SK-N-SH (cell line): ENCODE data around the gene MYEOV. TPM values are rescaled to one million over a fixed set of nuclear protein-coding genes. Genes with fewer than 3 reads are reported as not detected.

ENCODE experiments used
- CTCF ChIA-PET: fragments of 300-600, 350-600 bp; formaldehyde crosslinking; extraction: SDS; loops from one replicate; lab custom pipeline; 2021; lab: Yijun Ruan, JAX
- POLR2A ChIA-PET: fragments of 350-600 bp; sonication (Branson Sonifier 250); formaldehyde crosslinking; extraction: SDS; loops from one replicate; lab custom pipeline; 2020; ENCODE audit warnings: antibody characterized with exemption, inconsistent platforms; lab: Yijun Ruan, JAX
- DNase-seq: peaks from one replicate; pipeline ENCODE4 v3.0.0; 2012
- H2AFZ ChIP-seq: fragments of 200-600 bp; sonication (generic); 2 replicates; pipeline ENCODE4 v1.8.1; 2016; ENCODE audit warnings: antibody characterized with exemption, mild to moderate bottlenecking, low read depth
- H3F3A ChIP-seq: fragments of 200-600 bp; sonication (generic); replicated peaks from 2 replicates; pipeline ENCODE3; 2016; ENCODE audit warnings: antibody characterized with exemption, mild to moderate bottlenecking; ENCODE audit not compliant: insufficient read depth
- H3K27ac ChIP-seq, 2 experiments: fragments of 200-500 bp in 1 of 2; fragments of 200-600 bp in 1 of 2; sonication (Bioruptor generic) in 1 of 2; sonication (generic), shearing (Covaris generic) in 1 of 2; 2 replicates each; pipeline versions ENCODE4 v1.5.1 to v1.6.1; 2014 to 2016; ENCODE audit warnings: low read depth in 2 of 2, inconsistent platforms in 1 of 2, low read length in 1 of 2, mild to moderate bottlenecking in 1 of 2, mixed read lengths in 1 of 2
- H3K27me3 ChIP-seq: fragments of 200-600 bp; sonication (generic), shearing (Covaris generic); 2 replicates; pipeline ENCODE4 v1.6.1; 2016; ENCODE audit warnings: mixed run types; ENCODE audit not compliant: insufficient read depth
- H3K36me3 ChIP-seq, 2 experiments: fragments of 200-500 bp in 1 of 2; fragments of 200-600 bp in 1 of 2; sonication (Bioruptor generic) in 1 of 2; sonication (generic) in 1 of 2; replicated peaks in 1 of 2; 2 replicates each; pipeline versions ENCODE3 to v1.5.1; 2014 to 2016; ENCODE audit warnings: low read length in 1 of 2, mild to moderate bottlenecking in 1 of 2; ENCODE audit not compliant: insufficient read depth in 2 of 2, control insufficient read depth in 1 of 2
- H3K4me1 ChIP-seq, 2 experiments: fragments of 200-500 bp in 1 of 2; fragments of 200-600 bp in 1 of 2; sonication (Bioruptor generic) in 1 of 2; sonication (generic), shearing (Covaris generic) in 1 of 2; 2 replicates each; pipeline versions ENCODE4 v1.5.1 to v1.6.1; 2014 to 2016; ENCODE audit warnings: low read depth in 1 of 2, low read length in 1 of 2, mixed run types in 1 of 2; ENCODE audit not compliant: insufficient read depth in 2 of 2, control insufficient read depth in 1 of 2
- H3K4me2 ChIP-seq: fragments of 200-600 bp; sonication (generic), shearing (Covaris generic); 2 replicates; pipeline ENCODE4 v1.6.1; 2017; ENCODE audit warnings: mixed run types
- H3K4me3 ChIP-seq, 2 experiments: fragments of 200-500 bp in 1 of 2; fragments of 200-600 bp in 1 of 2; sonication (Bioruptor generic) in 1 of 2; sonication (generic), shearing (Covaris generic) in 1 of 2; 2 replicates each; pipeline versions ENCODE4 v1.5.1 to v1.8.1; 2014 to 2016; ENCODE audit warnings: low read depth in 2 of 2, inconsistent platforms in 1 of 2, low read length in 1 of 2, mild to moderate bottlenecking in 1 of 2, mixed read lengths in 1 of 2, moderate library complexity in 1 of 2
- H3K79me2 ChIP-seq: fragments of 200-600 bp; sonication (generic); 2 replicates; pipeline ENCODE4 v1.8.1; 2017; ENCODE audit warnings: mild to moderate bottlenecking; ENCODE audit not compliant: insufficient read depth
- H3K9ac ChIP-seq: fragments of 200-600 bp; sonication (generic); 2 replicates; pipeline ENCODE4 v1.6.1; 2017; ENCODE audit warnings: mixed run types
- H3K9me2 ChIP-seq: fragments of 200-600 bp; sonication (generic); 2 replicates; pipeline ENCODE4 v1.6.1; 2017; ENCODE audit warnings: mixed run types
- H3K9me3 ChIP-seq: fragments of 200-600 bp; sonication (generic); 2 replicates; pipeline ENCODE4 v1.6.1; 2017; ENCODE audit warnings: mixed run types, mild to moderate bottlenecking, moderate library complexity
- H4K20me1 ChIP-seq: fragments of 200-600 bp; sonication (generic); 2 replicates; pipeline ENCODE4 v1.6.1; 2017; ENCODE audit warnings: mild to moderate bottlenecking, mixed run types; ENCODE audit not compliant: insufficient read depth
- CHD2 ChIP-seq: fragments of 150-350 bp; IDR thresholded peaks from 2 replicates; pipeline ENCODE4 v1.6.1; 2018; ENCODE audit warnings: low read length; ENCODE audit not compliant: partially characterized antibody
- ELF1 ChIP-seq: IDR thresholded peaks from 2 replicates; pipeline ENCODE4 v1.4.0; 2012
- EP300 ChIP-seq, 2 experiments: IDR thresholded peaks; 2 replicates each; pipeline versions ENCODE4 v1.4.0 to v1.6.1; 2012; ENCODE audit warnings: borderline replicate concordance in 1 of 2, low read depth in 1 of 2, low read length in 1 of 2
- EZH2phosphoT487 ChIP-seq: fragments of 200-600 bp; sonication (generic); IDR thresholded peaks from 2 replicates; pipeline ENCODE4 v1.6.1; 2017; ENCODE audit warnings: low read depth, mixed run types, mild to moderate bottlenecking, antibody characterized with exemption, moderate library complexity, borderline replicate concordance
- FOXJ3 ChIP-seq: sonication (generic); formaldehyde crosslinking; IDR thresholded peaks from 2 replicates; pipeline ENCODE4 v1.5.1; 2020; ENCODE audit warnings: mild to moderate bottlenecking, missing genetic modification reagents
- GABPA ChIP-seq: IDR thresholded peaks from 2 replicates; pipeline ENCODE4 v1.4.0; 2012; ENCODE audit warnings: low read depth, mild to moderate bottlenecking
- GATA2 ChIP-seq: sonication (generic); formaldehyde crosslinking; IDR thresholded peaks from 2 replicates; pipeline ENCODE4 v1.5.0; 2020; ENCODE audit warnings: mild to moderate bottlenecking, missing genetic modification reagents
- MXI1 ChIP-seq: IDR thresholded peaks from 2 replicates; pipeline ENCODE4 v1.6.1; 2012; ENCODE audit warnings: mild to moderate bottlenecking, low read depth, low read length, improper control_type of control experiment
- NRF1 ChIP-seq: IDR thresholded peaks from 2 replicates; pipeline ENCODE4 v1.6.1; 2012; ENCODE audit warnings: low read depth, mild to moderate bottlenecking, low read length
- RCOR1 ChIP-seq: fragments of 150-350 bp; IDR thresholded peaks from 2 replicates; pipeline ENCODE4 v1.6.1; 2017; ENCODE audit warnings: antibody characterized with exemption, low read length
- SIN3A ChIP-seq: IDR thresholded peaks from 2 replicates; pipeline ENCODE4 v1.6.1; 2012; ENCODE audit warnings: low read depth, mild to moderate bottlenecking, low read length, moderate library complexity, borderline replicate concordance
- TAF1 ChIP-seq: IDR thresholded peaks from 2 replicates; pipeline ENCODE4 v1.6.1; 2012; ENCODE audit warnings: low read depth, mild to moderate bottlenecking, low read length, moderate library complexity, borderline replicate concordance
- TCF12 ChIP-seq: IDR thresholded peaks from 2 replicates; pipeline ENCODE4 v1.4.0; 2012
- YY1 ChIP-seq: IDR thresholded peaks from 2 replicates; pipeline ENCODE4 v1.4.0; 2012; ENCODE audit warnings: low read depth, mild to moderate bottlenecking
- WGBS: methylation state at CpG from one replicate; pipeline ENCODE4 v1.1.6; 2017; ENCODE audit warnings: low lambda C conversion rate; 5-methylcytosine and 5-hydroxymethylcytosine counted together
- polyA plus RNA-seq, 3 experiments: library from polyadenylated mRNA; depleted of rRNA; stranded (reverse); fragments of >200 nt; gene quantifications; 2 replicates each; pipeline ENCODE4 v1.2.3, GENCODE V29; 2012
- TF ChIP-seq, protein P1 (sequence below): IDR thresholded peaks from 2 replicates; pipeline ENCODE4 v1.4.0; 2012; ENCODE audit warnings: low read depth, borderline replicate concordance
- TF ChIP-seq, protein P2 (sequence below): IDR thresholded peaks from 2 replicates; pipeline ENCODE4 v1.4.0; 2012; ENCODE audit warnings: low read depth, borderline replicate concordance
- TF ChIP-seq, protein P3 (sequence below): IDR thresholded peaks from 2 replicates; pipeline ENCODE4 v1.4.0; 2012; ENCODE audit warnings: low read depth
- TF ChIP-seq, protein P4 (sequence below): fragments of 200-600 bp; sonication (generic); IDR thresholded peaks from 2 replicates; pipeline ENCODE4 v1.6.1; 2017; ENCODE audit warnings: antibody characterized with exemption, mild to moderate bottlenecking, moderate library complexity

The MYEOV gene
- polyA plus RNA-seq, 1 of the 3 experiments (the other 2 are of a cell fraction): 3.0 TPM

DNA sequence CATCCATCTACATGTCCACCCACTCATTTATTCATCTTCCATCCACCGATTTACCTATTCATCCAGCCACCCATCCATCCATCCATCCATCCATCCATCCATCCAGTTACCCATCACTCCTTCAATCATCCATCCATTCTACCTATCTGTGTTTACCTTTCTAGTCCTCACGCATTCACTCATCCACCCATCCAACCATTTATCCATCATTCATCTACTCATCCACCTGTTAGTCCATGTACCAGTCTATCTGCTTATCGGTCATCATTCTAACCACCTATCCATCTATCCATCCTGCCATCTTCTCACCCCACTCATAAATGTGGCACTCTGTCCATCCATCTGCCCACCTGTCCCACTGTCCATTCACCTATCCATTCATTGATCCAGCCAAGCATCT, 21.9 kb upstream of the MYEOV start:
- Histone ChIP-seq H3K27ac (no peak overlapping the region), H3F3A (no peaks in the 10 kb centered on the region)

DNA sequence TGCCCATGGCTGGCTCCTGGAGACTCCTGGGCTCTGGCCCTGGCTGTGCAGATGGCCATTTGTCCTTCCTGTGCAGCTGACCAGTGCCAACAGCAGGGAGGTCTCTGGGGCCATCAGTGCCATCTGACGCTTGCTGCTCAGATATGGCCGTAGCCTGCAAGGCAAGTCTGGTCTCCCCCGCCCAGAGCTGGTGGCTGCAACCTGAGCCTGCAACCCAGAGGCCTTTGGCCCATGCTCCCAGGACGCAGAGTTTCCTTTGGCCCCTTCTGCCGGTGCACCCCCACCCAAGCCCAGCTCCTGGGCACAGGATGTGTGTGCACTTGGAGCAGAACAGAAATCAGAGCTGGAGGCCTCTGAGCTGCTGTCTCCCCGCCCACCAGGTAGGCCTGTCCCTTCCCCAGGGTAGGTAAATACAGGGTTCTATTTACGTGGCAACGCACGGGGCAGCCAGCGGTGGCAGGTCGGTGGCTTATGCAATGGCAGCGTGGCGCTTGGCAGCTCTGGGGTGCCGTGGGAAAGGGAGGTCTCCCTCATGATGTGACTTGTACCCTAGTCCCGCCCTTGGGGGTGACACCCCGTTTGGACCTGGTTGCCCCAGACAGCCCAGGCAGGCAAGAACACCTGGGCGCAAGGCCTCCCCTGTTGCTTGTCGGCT, 21.0 kb upstream of the MYEOV start:
- Histone ChIP-seq H3K4me3 (no peak overlapping the region), H3K79me2 (no peaks in the 10 kb centered on the region), H3K27me3 (no peaks in the 10 kb centered on the region), H4K20me1 (no peaks in the 10 kb centered on the region), H2AFZ (no peak overlapping the region), H3F3A (no peaks in the 10 kb centered on the region), H3K9ac (no peak overlapping the region), H3K36me3 (no peaks in the 10 kb centered on the region), H3K4me2 (no peak overlapping the region), H3K27ac (no peak overlapping the region), H3K9me3 (no peaks in the 10 kb centered on the region), H3K4me1 (peaks cover 0 to 2% of the 10 kb centered on the region in 2 experiments; a peak in 1 of 4 replicates), H3K9me2 (no peaks in the 10 kb centered on the region)
- no peak for TF ChIP-seq FOXJ3 (CRISPR knock-in tag)
- TF ChIP-seq CHD2: no peak
- TF ChIP-seq TAF1: no peak
- no peak for TF ChIP-seq MXI1
- TF ChIP-seq, protein P1, sequence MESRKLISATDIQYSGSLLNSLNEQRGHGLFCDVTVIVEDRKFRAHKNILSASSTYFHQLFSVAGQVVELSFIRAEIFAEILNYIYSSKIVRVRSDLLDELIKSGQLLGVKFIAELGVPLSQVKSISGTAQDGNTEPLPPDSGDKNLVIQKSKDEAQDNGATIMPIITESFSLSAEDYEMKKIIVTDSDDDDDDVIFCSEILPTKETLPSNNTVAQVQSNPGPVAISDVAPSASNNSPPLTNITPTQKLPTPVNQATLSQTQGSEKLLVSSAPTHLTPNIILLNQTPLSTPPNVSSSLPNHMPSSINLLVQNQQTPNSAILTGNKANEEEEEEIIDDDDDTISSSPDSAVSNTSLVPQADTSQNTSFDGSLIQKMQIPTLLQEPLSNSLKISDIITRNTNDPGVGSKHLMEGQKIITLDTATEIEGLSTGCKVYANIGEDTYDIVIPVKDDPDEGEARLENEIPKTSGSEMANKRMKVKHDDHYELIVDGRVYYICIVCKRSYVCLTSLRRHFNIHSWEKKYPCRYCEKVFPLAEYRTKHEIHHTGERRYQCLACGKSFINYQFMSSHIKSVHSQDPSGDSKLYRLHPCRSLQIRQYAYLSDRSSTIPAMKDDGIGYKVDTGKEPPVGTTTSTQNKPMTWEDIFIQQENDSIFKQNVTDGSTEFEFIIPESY: no peak
- TF ChIP-seq, protein P2, sequence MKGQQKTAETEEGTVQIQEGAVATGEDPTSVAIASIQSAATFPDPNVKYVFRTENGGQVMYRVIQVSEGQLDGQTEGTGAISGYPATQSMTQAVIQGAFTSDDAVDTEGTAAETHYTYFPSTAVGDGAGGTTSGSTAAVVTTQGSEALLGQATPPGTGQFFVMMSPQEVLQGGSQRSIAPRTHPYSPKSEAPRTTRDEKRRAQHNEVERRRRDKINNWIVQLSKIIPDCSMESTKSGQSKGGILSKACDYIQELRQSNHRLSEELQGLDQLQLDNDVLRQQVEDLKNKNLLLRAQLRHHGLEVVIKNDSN: no peak
- TF ChIP-seq YY1: no peak
- TF ChIP-seq, protein P3, sequence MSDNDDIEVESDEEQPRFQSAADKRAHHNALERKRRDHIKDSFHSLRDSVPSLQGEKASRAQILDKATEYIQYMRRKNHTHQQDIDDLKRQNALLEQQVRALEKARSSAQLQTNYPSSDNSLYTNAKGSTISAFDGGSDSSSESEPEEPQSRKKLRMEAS: no peak
- TF ChIP-seq TCF12: no peak
- TF ChIP-seq ELF1: no peak
- no peak for TF ChIP-seq NRF1
- no peak for TF ChIP-seq GABPA
- 73% methylated on average over 10 of the region's 18 CpGs for WGBS
- ChIA-PET POLR2A (no interaction called here), CTCF (interaction anchor here (0.8 kb wide), 1 partner anchor 141 kb away, joined by 3 read pairs; no protein-coding TSS in a partner anchor)
- DNase-seq: no peak

More for the DNA sequence above, 21.9 kb upstream of the MYEOV start:
- Histone ChIP-seq H3K36me3 (no peaks in the 10 kb centered on the region), H2AFZ (no peak overlapping the region), H3K27me3 (no peaks in the 10 kb centered on the region), H3K9me3 (no peaks in the 10 kb centered on the region), H3K4me2 (no peak overlapping the region), H4K20me1 (no peaks in the 10 kb centered on the region), H3K4me1 (no peaks in the 10 kb centered on the region; a peak in 1 of 4 replicates), H3K9me2 (no peaks in the 10 kb centered on the region), H3K79me2 (no peaks in the 10 kb centered on the region), H3K4me3 (no peak overlapping the region), H3K9ac (no peak overlapping the region)
- POLR2A ChIA-PET: no interaction called here
- DNase-seq: no peak
- no peak for TF ChIP-seq EZH2phosphoT487
- TF ChIP-seq GATA2 (CRISPR knock-in tag): no peak
- TF ChIP-seq EP300 (IDR thresholded peaks at IDR 0.05; ENCODE audit: borderline replicate concordance in 1 of 2, low read depth in 1 of 2, low read length in 1 of 2): no peak
- TF ChIP-seq RCOR1: no peak
- no peak for TF ChIP-seq TCF12
- TF ChIP-seq, protein P1: no peak
- no peak for TF ChIP-seq SIN3A
- TF ChIP-seq, protein P4, sequence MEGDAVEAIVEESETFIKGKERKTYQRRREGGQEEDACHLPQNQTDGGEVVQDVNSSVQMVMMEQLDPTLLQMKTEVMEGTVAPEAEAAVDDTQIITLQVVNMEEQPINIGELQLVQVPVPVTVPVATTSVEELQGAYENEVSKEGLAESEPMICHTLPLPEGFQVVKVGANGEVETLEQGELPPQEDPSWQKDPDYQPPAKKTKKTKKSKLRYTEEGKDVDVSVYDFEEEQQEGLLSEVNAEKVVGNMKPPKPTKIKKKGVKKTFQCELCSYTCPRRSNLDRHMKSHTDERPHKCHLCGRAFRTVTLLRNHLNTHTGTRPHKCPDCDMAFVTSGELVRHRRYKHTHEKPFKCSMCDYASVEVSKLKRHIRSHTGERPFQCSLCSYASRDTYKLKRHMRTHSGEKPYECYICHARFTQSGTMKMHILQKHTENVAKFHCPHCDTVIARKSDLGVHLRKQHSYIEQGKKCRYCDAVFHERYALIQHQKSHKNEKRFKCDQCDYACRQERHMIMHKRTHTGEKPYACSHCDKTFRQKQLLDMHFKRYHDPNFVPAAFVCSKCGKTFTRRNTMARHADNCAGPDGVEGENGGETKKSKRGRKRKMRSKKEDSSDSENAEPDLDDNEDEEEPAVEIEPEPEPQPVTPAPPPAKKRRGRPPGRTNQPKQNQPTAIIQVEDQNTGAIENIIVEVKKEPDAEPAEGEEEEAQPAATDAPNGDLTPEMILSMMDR: no peak
- TF ChIP-seq NRF1: no peak
- no peak for TF ChIP-seq CHD2
- TF ChIP-seq GABPA: no peak
- WGBS: 70% methylated on average over 3 of the region's 3 CpGs
- CTCF ChIA-PET: no interaction called here
